Measurements from ENCODE around the gene ZDHHC22.
A peak's percentile ranks its signal among the peaks of the same experiment; 100 is the strongest.
"Not testable (repeated sequence)": the region's sequence is repeated elsewhere in the genome, so short reads cannot be mapped to it uniquely, and the experiment has no call there.

The ZDHHC22 gene

GRCh38 chr14:77141214-77142004 lies at the start of gene ZDHHC22:
Gene ZDHHC22, minus strand, starts transcription at chr14:77141791. Its CDS starts 2,053 bp downstream, at chr14:77139738.
- no peak for DNase-seq

GRCh38 chr14:77190977-77191376 lies 49.4 kb upstream of the ZDHHC22 start:
- DNase-seq = no peak

- no peak for DNase-seq
Observed at GRCh38 chr14:77189479-77189878, 47.9 kb upstream of the ZDHHC22 start.

- DNase-seq = no peak
Observed at GRCh38 chr14:77187649-77188012, 46.0 kb upstream of the ZDHHC22 start.

GRCh38 chr14:77186911-77187648 lies 45.5 kb upstream of the ZDHHC22 start:
- DNase-seq = no peak

GRCh38 chr14:77185093-77185465 lies 43.5 kb upstream of the ZDHHC22 start:
- DNase-seq = no peak

- peak; percentile 48 for DNase-seq
Observed at GRCh38 chr14:77184396-77185092, 43.0 kb upstream of the ZDHHC22 start.

GRCh38 chr14:77183896-77184295 lies 42.3 kb upstream of the ZDHHC22 start:
- DNase-seq = no peak

GRCh38 chr14:77181603-77182437 lies 40.2 kb upstream of the ZDHHC22 start, which contains the start of gene TMEM63C:
Gene TMEM63C, plus strand, starts transcription at chr14:77181798. Its CDS starts 37,016 bp downstream, at chr14:77218814.
- DNase-seq = no peak

GRCh38 chr14:77180726-77181602 lies 39.4 kb upstream of the ZDHHC22 start:
- DNase-seq = no peak

- DNase-seq = no peak
Observed at GRCh38 chr14:77178656-77179055, 37.1 kb upstream of the ZDHHC22 start.

GRCh38 chr14:77177702-77178101 lies 36.1 kb upstream of the ZDHHC22 start:
- peak; percentile 61 for DNase-seq

- DNase-seq = no peak
Observed at GRCh38 chr14:77175843-77176242, 34.3 kb upstream of the ZDHHC22 start.

- not testable (repeated sequence) for DNase-seq
Observed at GRCh38 chr14:77173911-77174617, 32.5 kb upstream of the ZDHHC22 start.

- DNase-seq = no peak
Observed at GRCh38 chr14:77172916-77173315, 31.3 kb upstream of the ZDHHC22 start.

GRCh38 chr14:77170045-77170444 lies 28.5 kb upstream of the ZDHHC22 start:
- no peak for DNase-seq

- DNase-seq = no peak
Observed at GRCh38 chr14:77161011-77161410, 19.4 kb upstream of the ZDHHC22 start.

GRCh38 chr14:77158882-77159255 lies 17.3 kb upstream of the ZDHHC22 start:
- no peak for DNase-seq

- DNase-seq = no peak
Observed at GRCh38 chr14:77158175-77158881, 16.7 kb upstream of the ZDHHC22 start.

GRCh38 chr14:77157740-77158139 lies 16.1 kb upstream of the ZDHHC22 start:
- DNase-seq = no peak

Measured in MV-4-11 (cell line).